AML-193 (cell line): ENCODE measurements around the gene TMEM250.
"Not testable (repeated sequence)": the region's sequence is repeated elsewhere in the genome, so short reads cannot be mapped to it uniquely, and the experiment has no call there.

ENCODE experiments used
- DNase-seq, 2 experiments: peaks; one replicate each; lab custom pipeline; 2025; lab: John Stamatoyannopoulos, UW

The TMEM250 gene

GRCh38 chr9:136111190-136111589 is 7.5 kb downstream of the TMEM250 start:
- no peak for DNase-seq

- peak in 1 of 2 experiments; percentile 8 for DNase-seq
Measured at GRCh38 chr9:136110082-136111061, 8.3 kb downstream of the TMEM250 start.

- DNase-seq: peak; percentile 78 to 82
Measured at GRCh38 chr9:136109351-136110081, 9.2 kb downstream of the TMEM250 start.

- DNase-seq: peak in 1 of 2 experiments; percentile 2
Measured at GRCh38 chr9:136108648-136109266, 9.9 kb downstream of the TMEM250 start.

GRCh38 chr9:136107953-136108647 is 10.6 kb downstream of the TMEM250 start:
- no peak for DNase-seq

GRCh38 chr9:136107155-136107952 is 11.3 kb downstream of the TMEM250 start:
- no peak for DNase-seq

GRCh38 chr9:136105398-136106135 is 13.1 kb downstream of the TMEM250 start:
- no peak for DNase-seq

- DNase-seq: no peak
Measured at GRCh38 chr9:136104916-136105315, 13.8 kb downstream of the TMEM250 start.

- no peak for DNase-seq
Measured at GRCh38 chr9:136104488-136104800, 14.2 kb downstream of the TMEM250 start.

GRCh38 chr9:136103651-136104487 is 14.8 kb downstream of the TMEM250 start:
- DNase-seq: no peak

GRCh38 chr9:136101615-136102074 is 17.0 kb downstream of the TMEM250 start:
- not testable (repeated sequence) for DNase-seq

GRCh38 chr9:136100700-136101614 is 17.7 kb downstream of the TMEM250 start:
- no peak for DNase-seq

GRCh38 chr9:136099542-136099941 is 19.1 kb downstream of the TMEM250 start:
- DNase-seq: no peak

GRCh38 chr9:136098844-136099243 is 19.8 kb downstream of the TMEM250 start:
- no peak for DNase-seq

- no peak for DNase-seq
Measured at GRCh38 chr9:136098210-136098609, 20.5 kb downstream of the TMEM250 start.

GRCh38 chr9:136096505-136097001 is 22.1 kb downstream of the TMEM250 start:
- no peak for DNase-seq

GRCh38 chr9:136095070-136096058 is 23.3 kb downstream of the TMEM250 start, which contains the start of gene NACC2:
Gene NACC2, minus strand, starts transcription at chr9:136095289. Its CDS starts 44,768 bp downstream, at chr9:136050521.
- DNase-seq: peak in 1 of 2 experiments; percentile 26
